Left colon (tissue), 2 donors: Measurements from ENCODE around the gene DGKA. TPM values are rescaled to one million over a fixed set of nuclear protein-coding genes. Genes with fewer than 3 reads are reported as not detected.
A peak's percentile ranks its signal among the peaks of the same experiment; 100 is the strongest.
"Not testable (repeated sequence)": the region's sequence is repeated elsewhere in the genome, so short reads cannot be mapped to it uniquely, and the experiment has no call there.

Source experiments
- ATAC-seq: fragments of 200-7000 bp; cut with Tn5 transposase; one replicate; pipeline ENCODE4 v1.9.1; 2020; ENCODE audit warnings: mild to moderate bottlenecking, moderate library complexity
- DNase-seq, 2 donors: peaks; one replicate each; pipeline ENCODE4 v3.0.0-alpha.2; 2020
- intact Hi-C, 2 donors: fragments of 100-400 bp; cut with DNase I in 1 of 2; cut with micrococcal nuclease in 1 of 2; formaldehyde crosslinking; loops; one replicate each; pipeline versions ENCODE4 v1.11.2 to v1.14.0; 2022; cut with DNase I, micrococcal nuclease
- total RNA-seq, 2 donors: library from RNA; stranded (reverse); fragmentation: NEBNext Ultra II Directional; extraction: Animal tissue kit (Norgen Biotek cat#: 25700); gene quantifications; one replicate each; pipeline ENCODE4 v1.2.1, GENCODE V29; 2021
- donor health status: DM: no; HTN: no; CAD: no.
- donor health status: DM: yes; HTN: yes; CAD: no.

Gene DGKA
- total RNA-seq, 2 donors from 2014 or later: 108 to 114 TPM

GRCh38 chr12:55983232-55983842, 52.4 kb downstream of the DGKA start:
- no peak for DNase-seq
- no peak for ATAC-seq
- intact Hi-C loops: no loop called here

GRCh38 chr12:55984861-55985260, 53.9 kb downstream of the DGKA start:
- ATAC-seq: no peak
- intact Hi-C loops: no loop called here
- DNase-seq: no peak

GRCh38 chr12:55985341-55985740, 54.4 kb downstream of the DGKA start:
- DNase-seq (no peak), ATAC-seq (no peak)
- intact Hi-C loops: no loop called here

GRCh38 chr12:55985976-55986375, 55.0 kb downstream of the DGKA start:
- DNase-seq, intact Hi-C loops, ATAC-seq: not testable (repeated sequence)

GRCh38 chr12:55991110-55991509, 60.1 kb downstream of the DGKA start:
- intact Hi-C loops: no loop called here
- ATAC-seq (no peak), DNase-seq (no peak)

GRCh38 chr12:55993230-55993853, 62.4 kb downstream of the DGKA start:
- DNase-seq (no peak), ATAC-seq (no peak)
- intact Hi-C loops: no loop called here

GRCh38 chr12:55995366-55995765, 64.4 kb downstream of the DGKA start:
- no peak for ATAC-seq
- no peak for DNase-seq
- intact Hi-C loops: loop anchor here in 1 of 2 donors (5.0 kb wide), 1 partner anchor 42 kb away; no protein-coding TSS in a partner anchor

GRCh38 chr12:55996201-55996714, 65.3 kb downstream of the DGKA start:
- intact Hi-C loops: loop anchor here in 1 of 2 donors (5.0 kb wide), 1 partner anchor 41 kb away; no protein-coding TSS in a partner anchor
- DNase-seq (peak in 1 of 2 donors; percentile 55), ATAC-seq (peak; percentile 46)

- DNase-seq (peak; percentile 95 to 99), ATAC-seq (peak; percentile 94)
- intact Hi-C loops: loop anchor here in 1 of 2 donors (5.0 kb wide), 1 partner anchor 40 kb away; no protein-coding TSS in a partner anchor
Measured at GRCh38 chr12:55996715-55997534, 66.0 kb downstream of the DGKA start, which contains the start of gene SUOX. Gene SUOX (plus strand): TSS chr12:55997276. CDS start chr12:56002222, 4,946 bp downstream.

GRCh38 chr12:55997535-55997859, 66.5 kb downstream of the DGKA start:
- DNase-seq (peak; percentile 37 to 40), ATAC-seq (peak; percentile 44)
- intact Hi-C loops: loop anchor here in 1 of 2 donors (5.0 kb wide), 1 partner anchor 40 kb away; no protein-coding TSS in a partner anchor

- not testable (repeated sequence) for ATAC-seq, DNase-seq
- intact Hi-C loops: loop anchor here in 1 of 2 donors (5.0 kb wide), 1 partner anchor 38 kb away; no protein-coding TSS in a partner anchor
Measured at GRCh38 chr12:55999522-55999921, 68.6 kb downstream of the DGKA start.

- DNase-seq, ATAC-seq: not testable (repeated sequence)
- intact Hi-C loops: loop anchor here in 1 of 2 donors (5.0 kb wide), 1 partner anchor 37 kb away; no protein-coding TSS in a partner anchor
Measured at GRCh38 chr12:55999999-56000540, 69.1 kb downstream of the DGKA start.

- intact Hi-C loops: no loop called here
- ATAC-seq: peak; percentile 26
- no peak for DNase-seq
Measured at GRCh38 chr12:56001487-56002100, 70.6 kb downstream of the DGKA start.

GRCh38 chr12:56003376-56003775, 72.4 kb downstream of the DGKA start:
- DNase-seq, intact Hi-C loops, ATAC-seq: not testable (repeated sequence)
